SK-N-SH treated with all-trans-retinoic acid at 6 μM for 48 hours (cell line): ENCODE results near the gene NSL1.

Experiments
- ARNTL ChIP-seq: fragments of 450-650 bp; formaldehyde crosslinking; IDR thresholded peaks from 2 replicates; pipeline ENCODE4 v1.5.0; 2020; ENCODE audit warnings: low read depth, mild to moderate bottlenecking, moderate library complexity, borderline replicate concordance
- PATZ1 ChIP-seq: fragments of 250-450 bp; sonication (Bioruptor Pico); IDR thresholded peaks from 2 replicates; pipeline ENCODE4 v1.8.0; 2020; ENCODE audit warnings: mild to moderate bottlenecking, moderate library complexity, borderline replicate concordance
- POU6F1 ChIP-seq: fragments of 250-450 bp; sonication (Bioruptor Pico); IDR thresholded peaks from 2 replicates; pipeline ENCODE4 v1.8.0; 2021; ENCODE audit warnings: low read depth, mild to moderate bottlenecking, moderate library complexity, borderline replicate concordance
- RARB ChIP-seq: fragments of 250-450 bp; sonication (Bioruptor Pico); IDR thresholded peaks from 2 replicates; pipeline ENCODE4 v1.8.0; 2021; ENCODE audit warnings: mild to moderate bottlenecking, moderate library complexity
- SNAI2 ChIP-seq: fragments of 250-450 bp; sonication (Bioruptor Pico); IDR thresholded peaks from 2 replicates; pipeline ENCODE4 v1.5.0; 2020; ENCODE audit warnings: mild to moderate bottlenecking, moderate library complexity
- TSHZ2 ChIP-seq: fragments of 250-450 bp; sonication (Bioruptor Pico); IDR thresholded peaks from 2 replicates; pipeline ENCODE4 v1.5.0; 2020; ENCODE audit warnings: mild to moderate bottlenecking, moderate library complexity
- ZFP30 ChIP-seq: fragments of 450-650 bp; formaldehyde crosslinking; IDR thresholded peaks from 2 replicates; pipeline ENCODE4 v1.5.0; 2022; ENCODE audit warnings: mild to moderate bottlenecking, moderate library complexity
- ZNF70 ChIP-seq: fragments of 450-650 bp; formaldehyde crosslinking; IDR thresholded peaks from 2 replicates; pipeline ENCODE4 v1.5.0; 2020; ENCODE audit warnings: mild to moderate bottlenecking, moderate library complexity

GRCh38 chr1:212825798-212826452 is 34.3 kb upstream of the NSL1 start:
- TF ChIP-seq ARNTL (CRISPR knock-in tag) (no peak), ZFP30 (CRISPR knock-in tag) (no peak), PATZ1 (no peak), ZNF70 (CRISPR knock-in tag) (no peak), POU6F1 (CRISPR knock-in tag) (no peak), TSHZ2 (no peak), RARB (CRISPR knock-in tag) (no peak), SNAI2 (CRISPR knock-in tag) (no peak)
